IPS DF 4.7 (cell line): ENCODE data around the gene ADAM21.
"Not testable (repeated sequence)": the region's sequence is repeated elsewhere in the genome, so short reads cannot be mapped to it uniquely, and the experiment has no call there.

ENCODE experiments used
- DNase-seq: peaks from one replicate; pipeline ENCODE4 v3.0.0-alpha.2; 2013; ENCODE audit warnings: low spot score; ENCODE audit errors: extremely low read depth

Gene ADAM21

GRCh38 chr14:70451874-70452273 lies at the start of gene ADAM21:
ADAM21 (plus strand) TSS chr14:70452174; CDS start chr14:70457500, 5,326 bp downstream.
- no peak for DNase-seq

- DNase-seq, result peak; percentile 25
Measured at GRCh38 chr14:70403335-70403734, 48.6 kb upstream of the ADAM21 start.

GRCh38 chr14:70406216-70406615 lies 45.8 kb upstream of the ADAM21 start:
- not testable (repeated sequence) for DNase-seq

GRCh38 chr14:70407621-70408020 lies 44.4 kb upstream of the ADAM21 start:
- DNase-seq, result no peak

- no peak for DNase-seq
Measured at GRCh38 chr14:70415788-70416187, 36.2 kb upstream of the ADAM21 start.

GRCh38 chr14:70416338-70416724 lies 35.6 kb upstream of the ADAM21 start:
- no peak for DNase-seq

- peak; percentile 80 for DNase-seq
Measured at GRCh38 chr14:70416725-70417349, 35.1 kb upstream of the ADAM21 start, which contains the start of gene SYNJ2BP. SYNJ2BP (minus strand) TSS chr14:70417090; CDS start chr14:70416963, 127 bp downstream.

- DNase-seq, result not testable (repeated sequence)
Measured at GRCh38 chr14:70419270-70419931, 32.6 kb upstream of the ADAM21 start.

GRCh38 chr14:70422538-70422937 lies 29.4 kb upstream of the ADAM21 start:
- DNase-seq, result no peak

GRCh38 chr14:70425354-70425753 lies 26.6 kb upstream of the ADAM21 start:
- DNase-seq, result no peak

GRCh38 chr14:70426555-70426954 lies 25.4 kb upstream of the ADAM21 start:
- DNase-seq, result not testable (repeated sequence)

GRCh38 chr14:70436867-70437266 lies 15.1 kb upstream of the ADAM21 start:
- DNase-seq, result no peak

- DNase-seq, result no peak
Measured at GRCh38 chr14:70441641-70442040, 10.3 kb upstream of the ADAM21 start.

- no peak for DNase-seq
Measured at GRCh38 chr14:70442750-70443149, 9.2 kb upstream of the ADAM21 start.

- DNase-seq, result no peak
Measured at GRCh38 chr14:70448633-70449340, 3.2 kb upstream of the ADAM21 start.

- DNase-seq, result no peak
Measured at GRCh38 chr14:70454731-70455130, 2.8 kb downstream of the ADAM21 start.

- DNase-seq, result no peak
Measured at GRCh38 chr14:70468731-70469130, 16.8 kb downstream of the ADAM21 start.

- peak; percentile 11 for DNase-seq
Measured at GRCh38 chr14:70470863-70471563, 19.0 kb downstream of the ADAM21 start.

GRCh38 chr14:70472253-70473159 lies 20.5 kb downstream of the ADAM21 start:
- no peak for DNase-seq

GRCh38 chr14:70473825-70474224 lies 21.9 kb downstream of the ADAM21 start:
- no peak for DNase-seq

- DNase-seq, result not testable (repeated sequence)
Measured at GRCh38 chr14:70475459-70475858, 23.5 kb downstream of the ADAM21 start.
